Esophagus squamous epithelium (tissue), 4 donors: ENCODE measurements around the gene NR0B1.

ENCODE experiments used
- CTCF ChIP-seq, 6 experiments: fragments of 450-650 bp in 4 of 6; fragments of 200-600 bp in 2 of 6; sonication (generic) in 2 of 6; IDR thresholded peaks; one replicate each; pipeline ENCODE4 v1.5.1; 2016 to 2019; ENCODE audit warnings: antibody characterized with exemption in 6 of 6, mild to moderate bottlenecking in 4 of 6, moderate library complexity in 4 of 6
- POLR2A ChIP-seq, 4 donors: fragments of 450-650 bp; IDR thresholded peaks; one replicate each; pipeline ENCODE4 v1.6.1; 2017; ENCODE audit warnings: antibody characterized with exemption in 4 of 4, mild to moderate bottlenecking in 4 of 4, moderate library complexity in 3 of 4

GRCh38 chrX:30262763-30263162 lies 46.4 kb downstream of the NR0B1 start:
- no peak for TF ChIP-seq CTCF (IDR thresholded peaks at IDR 0.05)
- no peak for TF ChIP-seq POLR2A (IDR thresholded peaks at IDR 0.05)
